Progenitor cell of endocrine pancreas (in vitro differentiated cells): ENCODE measurements around the gene LANCL3. TPM values are rescaled to one million over a fixed set of nuclear protein-coding genes. Genes with fewer than 3 reads are reported as not detected.

Source experiments
- DNase-seq: peaks from one replicate; pipeline ENCODE4 v3.0.0; 2021; ENCODE audit warnings: low spot score; ENCODE audit not compliant: unreplicated experiment
- H3K27ac Mint-ChIP-seq: 2 replicates; pipeline ENCODE4 v1.8.0; 2021; ENCODE audit warnings: mild to moderate bottlenecking, moderate library complexity, mixed read lengths
- H3K27me3 Mint-ChIP-seq: 2 replicates; pipeline ENCODE4 v1.8.0; 2021; ENCODE audit warnings: mixed read lengths
- H3K36me3 Mint-ChIP-seq: 2 replicates; pipeline ENCODE4 v1.8.0; 2022; ENCODE audit warnings: mixed read lengths; ENCODE audit not compliant: insufficient read depth
- H3K4me1 Mint-ChIP-seq: 2 replicates; pipeline ENCODE4 v1.8.0; 2021; ENCODE audit warnings: low read depth, mixed read lengths
- H3K4me3 Mint-ChIP-seq: 2 replicates; pipeline ENCODE4 v1.8.0; 2021; ENCODE audit warnings: low read depth, mild to moderate bottlenecking, moderate library complexity, mixed read lengths
- H3K9me3 Mint-ChIP-seq: 2 replicates; pipeline ENCODE4 v1.8.0; 2021; ENCODE audit warnings: low read depth, mixed read lengths
- total RNA-seq: library from RNA; stranded (reverse); gene quantifications from 2 replicates; pipeline ENCODE4 v1.2.1, GENCODE V29; 2021
- TF ChIP-seq, protein P1 (sequence below): fragments of 200-600 bp; sonication (generic); IDR thresholded peaks from one replicate; pipeline ENCODE4 v1.5.0; 2021; ENCODE audit warnings: antibody characterized with exemption, mild to moderate bottlenecking; ENCODE audit not compliant: unreplicated experiment

LANCL3 gene
- total RNA-seq, 1 donor from 2014 or later, result 0.19 TPM

DNA sequence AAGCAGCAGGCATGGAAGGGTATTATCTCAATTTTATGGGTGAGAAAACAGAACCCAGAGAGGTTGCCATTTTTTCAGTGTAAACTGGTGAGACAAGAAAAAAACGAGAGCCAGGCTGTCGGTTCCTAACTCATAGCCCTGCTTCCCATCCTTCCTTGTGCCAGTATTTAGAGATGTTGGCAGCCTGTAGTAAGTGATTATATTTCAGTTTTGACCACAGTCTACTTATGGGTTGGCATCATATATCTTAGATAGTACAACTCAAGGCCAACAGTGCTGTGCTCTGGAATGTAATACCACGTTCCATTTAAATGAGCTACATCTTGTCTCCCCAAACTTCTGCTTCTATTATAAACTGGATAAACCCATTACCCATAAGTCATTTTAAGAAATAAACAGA is 154.9 kb downstream of the LANCL3 start:
- DNase-seq, result no peak
- Mint-ChIP-seq H3K36me3 (peaks cover 2% of the 10 kb centered on the region), H3K4me3 (no peak overlapping the region), H3K27ac (no peak overlapping the region), H3K27me3 (no peaks in the 10 kb centered on the region), H3K9me3 (peaks cover 27% of the 10 kb centered on the region), H3K4me1 (no peaks in the 10 kb centered on the region)
- TF ChIP-seq, protein P1, sequence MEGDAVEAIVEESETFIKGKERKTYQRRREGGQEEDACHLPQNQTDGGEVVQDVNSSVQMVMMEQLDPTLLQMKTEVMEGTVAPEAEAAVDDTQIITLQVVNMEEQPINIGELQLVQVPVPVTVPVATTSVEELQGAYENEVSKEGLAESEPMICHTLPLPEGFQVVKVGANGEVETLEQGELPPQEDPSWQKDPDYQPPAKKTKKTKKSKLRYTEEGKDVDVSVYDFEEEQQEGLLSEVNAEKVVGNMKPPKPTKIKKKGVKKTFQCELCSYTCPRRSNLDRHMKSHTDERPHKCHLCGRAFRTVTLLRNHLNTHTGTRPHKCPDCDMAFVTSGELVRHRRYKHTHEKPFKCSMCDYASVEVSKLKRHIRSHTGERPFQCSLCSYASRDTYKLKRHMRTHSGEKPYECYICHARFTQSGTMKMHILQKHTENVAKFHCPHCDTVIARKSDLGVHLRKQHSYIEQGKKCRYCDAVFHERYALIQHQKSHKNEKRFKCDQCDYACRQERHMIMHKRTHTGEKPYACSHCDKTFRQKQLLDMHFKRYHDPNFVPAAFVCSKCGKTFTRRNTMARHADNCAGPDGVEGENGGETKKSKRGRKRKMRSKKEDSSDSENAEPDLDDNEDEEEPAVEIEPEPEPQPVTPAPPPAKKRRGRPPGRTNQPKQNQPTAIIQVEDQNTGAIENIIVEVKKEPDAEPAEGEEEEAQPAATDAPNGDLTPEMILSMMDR, result no peak

Other genes starting within 250 kb of the LANCL3 start
- gene PRRG1, start 222.3 kb upstream of the LANCL3 start, total RNA-seq, result 1.7 and 2.5 TPM in 2 replicates
- 1.1 and 1.2 TPM in 2 replicates for gene XK, start 114.1 kb downstream of the LANCL3 start, total RNA-seq
- gene CYBB, start 208.4 kb downstream of the LANCL3 start, total RNA-seq, result 0.27 and 0.41 TPM in 2 replicates